Measurements from ENCODE around the gene NFE2L1. TPM values are rescaled to one million over a fixed set of nuclear protein-coding genes. Genes with fewer than 3 reads are reported as not detected.
"Not testable (repeated sequence)": the region's sequence is repeated elsewhere in the genome, so short reads cannot be mapped to it uniquely, and the experiment has no call there.

The NFE2L1 gene
- total RNA-seq, 2 experiments from 2014 or later: 69.4 to 70.2 TPM

DNA sequence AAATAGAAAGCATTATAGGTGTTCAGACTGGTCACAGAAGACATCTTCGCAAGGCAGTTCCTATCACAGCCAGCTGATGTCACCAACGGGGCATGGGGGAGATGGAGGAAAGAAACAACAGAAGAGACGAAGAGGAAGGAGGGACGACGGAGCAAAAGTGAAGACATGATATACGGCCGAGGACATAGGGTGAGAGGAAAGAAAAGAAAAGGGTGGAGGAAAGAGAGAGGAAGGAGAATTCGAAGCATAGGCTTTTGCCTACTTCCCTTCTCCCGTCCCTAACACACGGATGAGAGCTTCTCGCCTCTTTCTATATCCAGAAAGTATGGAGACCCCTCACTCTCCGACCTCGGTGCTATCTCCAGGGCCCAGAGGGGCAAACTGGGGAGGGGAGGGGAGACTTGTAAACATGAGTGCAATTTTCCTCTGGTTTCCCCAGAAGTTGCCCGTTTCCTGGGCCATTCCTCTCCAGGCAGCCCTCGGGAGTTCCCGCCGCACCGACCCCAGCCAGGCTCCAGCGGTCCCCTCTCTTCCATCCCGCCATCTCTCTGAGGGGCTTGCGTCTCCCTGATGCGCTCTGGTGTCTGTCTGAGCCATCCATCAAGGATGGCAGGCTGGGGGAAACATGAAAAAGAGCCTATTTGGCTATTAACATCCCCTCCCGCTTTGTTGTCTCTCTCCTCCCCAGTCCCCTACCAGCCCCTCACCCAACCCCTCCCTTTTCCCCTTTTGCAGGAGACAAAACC, 36.6 kb upstream of the NFE2L1 start:
- peak; percentile 68 for DNase-seq
- Mint-ChIP-seq H3K9me3 (no peaks in the 10 kb centered on the region), H3K27ac (no peak overlapping the region), H3K36me3 (ENCODE audit: low read depth) (no peaks in the 10 kb centered on the region), H3K4me1 (peaks cover 23% of the 10 kb centered on the region), H3K27me3 (peaks cover 49% of the 10 kb centered on the region), H3K4me3 (peak overlapping the region; percentile 73)
- ChIA-PET POLR2A (interaction anchor here (0.5 to 4.4 kb wide), 8 partner anchors 28 to 320 kb away, joined by 3 to 22 read pairs (median 4); partner anchors contain the start of genes CDK5RAP3, NFE2L1 and SNX11), CTCF (interaction anchor here (0.7 to 13.2 kb wide), 26 partner anchors 9 to 625 kb away, joined by 3 to 185 read pairs (median 5); partner anchors contain the start of genes CDK5RAP3 and SP6)

DNA sequence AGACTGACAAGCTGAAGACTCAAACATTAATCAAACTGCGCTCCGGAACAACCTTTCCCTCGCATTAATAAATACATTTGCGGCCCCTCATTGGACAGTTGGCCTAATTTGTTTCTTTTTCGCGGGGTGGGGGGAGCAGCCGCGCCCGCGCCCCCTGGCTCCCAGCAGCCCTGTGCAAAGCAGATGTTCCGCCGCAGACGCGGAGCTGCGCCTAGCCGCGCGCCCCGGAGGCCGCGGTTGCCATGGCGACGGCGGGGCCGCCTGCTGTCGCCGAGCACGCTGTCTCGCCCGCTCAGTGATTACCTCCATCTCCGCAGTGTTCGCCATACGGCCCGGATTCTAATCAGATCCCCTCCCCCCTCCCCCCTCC, 36.0 kb upstream of the NFE2L1 start:
- H3K9me3 Mint-ChIP-seq: no peaks in the 10 kb centered on the region

DNA sequence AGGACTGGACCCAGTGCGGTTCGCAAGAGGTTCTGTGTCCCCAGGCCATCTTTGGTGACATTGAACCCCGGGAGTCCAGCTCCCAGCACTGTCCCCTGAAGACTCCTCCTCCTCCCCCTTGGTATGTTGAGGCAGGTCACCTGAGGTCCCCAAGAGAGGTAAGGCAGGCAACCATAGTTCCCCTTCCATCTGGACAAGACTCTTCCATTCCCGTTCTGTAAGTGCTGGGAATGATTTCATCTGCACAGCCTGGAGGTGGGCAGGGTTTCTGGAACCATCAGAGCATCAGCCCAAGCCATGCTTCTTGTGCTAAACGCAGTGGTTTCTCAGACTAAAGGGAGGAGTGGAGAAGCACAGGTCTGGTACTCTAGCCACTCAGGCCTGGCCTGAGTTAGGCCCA, 35.5 kb upstream of the NFE2L1 start:
- POLR2A ChIA-PET: interaction anchor here (1.2 to 4.4 kb wide), 5 partner anchors 37 to 307 kb away, joined by 3 to 22 read pairs (median 5); partner anchors contain the start of genes CDK5RAP3 and SNX11
- peaks cover 42% of the 10 kb centered on the region for H3K27me3 Mint-ChIP-seq

More for the DNA sequence above, 36.0 kb upstream of the NFE2L1 start:
- H3K4me1 Mint-ChIP-seq: peaks cover 23% of the 10 kb centered on the region
- ChIA-PET CTCF (interaction anchor here (0.7 to 13.2 kb wide), 17 partner anchors 8 to 162 kb away, joined by 3 to 185 read pairs (median 6); partner anchors contain the start of genes CDK5RAP3 and SP6), POLR2A (interaction anchor here (0.5 to 4.4 kb wide), 7 partner anchors 29 to 320 kb away, joined by 3 to 22 read pairs (median 4); partner anchors contain the start of genes CDK5RAP3 and SNX11)
- peak; percentile 77 for DNase-seq
- no peak overlapping the region for H3K27ac Mint-ChIP-seq
- H3K4me3 Mint-ChIP-seq: peak overlapping the region; percentile 73
- no peaks in the 10 kb centered on the region for H3K36me3 Mint-ChIP-seq (ENCODE audit: low read depth)
- peaks cover 46% of the 10 kb centered on the region for H3K27me3 Mint-ChIP-seq

DNA sequence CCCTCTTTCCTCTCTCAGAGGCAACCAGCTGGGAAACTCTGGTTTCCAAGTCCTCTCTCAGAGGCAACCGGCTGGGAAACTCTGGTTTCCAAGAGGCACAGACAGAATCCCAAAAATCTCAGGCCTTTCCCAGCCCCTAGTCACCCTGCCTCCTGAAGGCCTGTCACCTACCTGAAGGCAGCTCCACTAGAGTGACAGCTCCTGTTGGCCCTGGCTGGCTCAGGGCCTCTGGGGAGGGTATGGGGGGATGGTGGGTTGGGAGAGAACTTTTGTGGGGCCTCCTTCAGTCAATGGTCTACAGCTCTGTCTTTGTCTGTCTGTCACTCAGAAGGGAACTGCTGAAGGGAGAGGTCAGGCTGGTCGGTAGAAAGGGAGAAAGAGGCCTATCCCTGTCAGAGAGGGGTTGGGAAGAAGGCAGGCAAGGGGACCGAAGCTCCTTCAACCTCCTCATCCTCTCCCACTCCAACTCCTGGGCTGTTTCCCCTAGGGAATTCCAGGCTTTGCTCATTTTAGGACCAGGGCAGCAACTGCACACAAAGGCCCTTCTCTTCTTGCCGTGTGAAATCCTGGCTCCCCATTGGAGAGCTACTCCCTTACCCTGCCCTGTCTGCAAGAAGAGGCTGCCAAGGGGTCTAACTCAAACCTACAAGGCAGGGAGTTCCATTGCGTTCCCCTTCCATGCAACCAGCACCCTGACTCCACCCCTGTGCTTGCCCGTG, 34.1 kb upstream of the NFE2L1 start:
- CTCF ChIA-PET: interaction anchor here (0.6 to 13.2 kb wide), 7 partner anchors 12 to 98 kb away, joined by 3 to 185 read pairs (median 3); partner anchors contain the start of gene CDK5RAP3
- Mint-ChIP-seq H3K27ac (no peak overlapping the region), H3K36me3 (ENCODE audit: low read depth) (no peaks in the 10 kb centered on the region), H3K4me3 (no peak overlapping the region), H3K27me3 (peaks cover 39% of the 10 kb centered on the region), H3K9me3 (no peaks in the 10 kb centered on the region), H3K4me1 (peaks cover 38% of the 10 kb centered on the region)
- no peak for DNase-seq
- POLR2A ChIA-PET: interaction anchor here (1.1 to 4.4 kb wide), 3 partner anchors 24 to 118 kb away, joined by 3 to 22 read pairs (median 6); partner anchors contain the start of genes CDK5RAP3 and SP2

More for the DNA sequence above, 35.5 kb upstream of the NFE2L1 start:
- H3K4me3 Mint-ChIP-seq: peak overlapping the region; percentile 42
- H3K36me3 Mint-ChIP-seq (ENCODE audit: low read depth): no peaks in the 10 kb centered on the region
- CTCF ChIA-PET: interaction anchor here (0.7 to 13.2 kb wide), 11 partner anchors 8 to 96 kb away, joined by 3 to 185 read pairs (median 8); partner anchors contain the start of gene CDK5RAP3
- H3K27ac Mint-ChIP-seq: no peak overlapping the region
- H3K4me1 Mint-ChIP-seq: peaks cover 28% of the 10 kb centered on the region
- H3K9me3 Mint-ChIP-seq: no peaks in the 10 kb centered on the region
- no peak for DNase-seq

DNA sequence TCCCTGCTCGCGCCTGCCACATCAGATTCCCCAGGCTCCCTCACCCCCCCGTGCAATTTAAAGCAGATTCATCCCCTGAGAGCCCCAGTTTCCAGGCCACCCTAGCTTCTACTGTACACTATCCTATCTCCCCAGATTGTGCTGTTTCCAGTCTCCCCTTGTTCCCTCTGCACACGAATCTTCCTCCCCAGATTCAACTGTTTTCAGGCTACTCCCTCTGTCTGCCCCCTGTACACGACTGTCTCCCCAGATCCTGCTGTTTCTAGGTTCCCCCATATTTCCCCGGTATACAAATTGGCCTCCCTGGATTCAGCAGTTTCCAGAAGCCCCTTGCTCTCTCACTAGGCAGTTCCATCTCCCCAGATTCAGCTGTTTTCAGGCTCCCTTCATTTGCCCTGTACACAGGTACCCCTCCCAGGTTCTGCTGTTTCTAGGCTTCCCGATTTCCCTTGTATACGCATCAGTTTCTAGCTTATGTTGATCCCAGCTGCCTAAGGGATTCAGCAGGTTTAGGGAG, 33.5 kb upstream of the NFE2L1 start:
- DNase-seq: no peak
- H3K4me3 Mint-ChIP-seq: no peak overlapping the region
- ChIA-PET CTCF (interaction anchor here (0.7 to 13.2 kb wide), 7 partner anchors 11 to 68 kb away, joined by 3 to 185 read pairs (median 7); partner anchors contain the start of gene CDK5RAP3), POLR2A (interaction anchor here (1.8 to 4.4 kb wide), 2 partner anchors 43 to 119 kb away, joined by 6 to 22 read pairs; partner anchors contain the start of genes CDK5RAP3 and SP2)
- no peaks in the 10 kb centered on the region for H3K9me3 Mint-ChIP-seq
- H3K27me3 Mint-ChIP-seq: peaks cover 36% of the 10 kb centered on the region
- H3K4me1 Mint-ChIP-seq: peaks cover 38% of the 10 kb centered on the region
- no peak overlapping the region for H3K27ac Mint-ChIP-seq
- no peaks in the 10 kb centered on the region for H3K36me3 Mint-ChIP-seq (ENCODE audit: low read depth)

DNA sequence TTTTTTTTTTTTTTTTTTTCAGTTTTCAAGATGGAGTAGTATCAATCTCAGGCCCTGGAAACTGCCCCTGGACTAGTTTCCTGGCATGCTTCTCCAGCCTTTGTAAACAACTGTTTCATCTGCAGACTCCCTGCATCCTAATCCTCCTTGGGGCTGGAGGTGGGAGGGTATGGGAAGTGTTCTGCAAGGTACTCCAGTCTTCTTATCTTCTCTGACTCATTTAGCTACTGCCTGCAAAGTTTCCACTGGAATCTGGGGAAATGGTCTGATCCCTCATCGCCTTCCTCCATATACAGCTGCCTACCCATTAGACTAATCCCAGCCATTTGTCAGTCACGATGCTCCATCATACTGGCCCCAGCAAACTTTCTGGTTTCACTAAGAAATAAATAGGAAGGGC, 32.0 kb upstream of the NFE2L1 start:
- Mint-ChIP-seq H3K4me3 (no peak overlapping the region), H3K27ac (no peak overlapping the region), H3K9me3 (no peaks in the 10 kb centered on the region), H3K27me3 (peaks cover 37% of the 10 kb centered on the region), H3K4me1 (peaks cover 38% of the 10 kb centered on the region), H3K36me3 (ENCODE audit: low read depth) (no peaks in the 10 kb centered on the region)
- no peak for DNase-seq
- ChIA-PET POLR2A (interaction anchor here (0.5 kb wide), 1 partner anchor 86 kb away, joined by 4 read pairs; no protein-coding TSS in a partner anchor), CTCF (interaction anchor here (0.6 to 13.2 kb wide), 5 partner anchors 10 to 67 kb away, joined by 3 to 185 read pairs (median 14); partner anchors contain the start of gene CDK5RAP3)

DNA sequence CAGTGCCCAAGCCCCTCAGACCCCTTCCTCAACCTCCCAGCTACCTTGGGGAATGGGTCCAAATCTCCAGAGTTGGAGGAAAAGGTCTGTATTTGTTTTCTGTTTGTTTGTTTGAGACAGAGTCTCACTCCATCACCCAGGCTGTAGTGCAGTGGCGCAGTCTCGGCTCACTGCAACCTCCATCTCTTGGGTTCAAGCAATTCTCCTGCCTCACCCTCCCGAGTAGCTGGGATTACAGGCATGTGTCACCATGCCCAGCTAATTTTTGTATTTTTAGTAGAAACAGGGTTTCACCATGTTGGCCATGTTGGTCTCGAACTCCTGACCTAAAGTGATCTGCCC, 30.4 kb upstream of the NFE2L1 start:
- CTCF ChIA-PET: interaction anchor here (0.8 to 13.2 kb wide), 25 partner anchors 9 to 422 kb away, joined by 3 to 185 read pairs (median 5); partner anchors contain the start of genes CDK5RAP3, NFE2L1, PNPO and SCRN2

DNA sequence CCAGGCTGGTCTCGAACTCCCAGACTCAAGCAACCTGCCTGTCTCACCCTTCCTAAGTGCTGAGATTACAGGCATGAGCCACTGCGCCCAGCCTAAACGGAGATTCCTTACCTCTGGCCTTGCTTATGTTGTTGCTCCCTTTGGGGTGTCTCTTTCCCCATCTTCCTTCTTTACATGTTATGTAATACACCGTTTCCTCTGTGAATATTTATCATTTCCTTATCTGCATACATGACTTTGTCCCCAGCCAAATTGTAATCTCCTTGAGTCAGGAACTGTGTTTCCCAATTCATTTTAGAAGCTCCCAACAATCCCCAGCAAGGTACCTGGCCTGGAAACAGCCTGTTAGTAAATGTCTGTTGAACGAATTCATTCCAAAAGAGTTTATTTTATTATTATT, 26.2 kb upstream of the NFE2L1 start:
- H3K4me1 Mint-ChIP-seq: peaks cover 54% of the 10 kb centered on the region
- POLR2A ChIA-PET: no interaction called here
- H3K9me3 Mint-ChIP-seq: no peaks in the 10 kb centered on the region
- H3K36me3 Mint-ChIP-seq (ENCODE audit: low read depth): peaks cover 2% of the 10 kb centered on the region
- no peak for DNase-seq
- peaks cover 18% of the 10 kb centered on the region for H3K27me3 Mint-ChIP-seq
- CTCF ChIA-PET: interaction anchor here (1.6 to 13.2 kb wide), 6 partner anchors 11 to 73 kb away, joined by 3 to 185 read pairs (median 18); partner anchors contain the start of gene CDK5RAP3
- H3K4me3 Mint-ChIP-seq: no peak overlapping the region
- H3K27ac Mint-ChIP-seq: no peak overlapping the region

More for the DNA sequence above, 30.4 kb upstream of the NFE2L1 start:
- not testable (repeated sequence) for DNase-seq; H3K9me3 Mint-ChIP-seq; H3K36me3 Mint-ChIP-seq (ENCODE audit: low read depth)
- POLR2A ChIA-PET: interaction anchor here (0.6 to 2.4 kb wide), 7 partner anchors 31 to 854 kb away, joined by 3 to 6 read pairs (median 4); partner anchors contain the start of gene NFE2L1
- peaks cover 28% of the 10 kb centered on the region for H3K4me1 Mint-ChIP-seq
- H3K27ac Mint-ChIP-seq: peak overlapping the region; percentile 90
- H3K4me3 Mint-ChIP-seq: peak overlapping the region; percentile 52
- H3K27me3 Mint-ChIP-seq: peaks cover 38% of the 10 kb centered on the region

DNA sequence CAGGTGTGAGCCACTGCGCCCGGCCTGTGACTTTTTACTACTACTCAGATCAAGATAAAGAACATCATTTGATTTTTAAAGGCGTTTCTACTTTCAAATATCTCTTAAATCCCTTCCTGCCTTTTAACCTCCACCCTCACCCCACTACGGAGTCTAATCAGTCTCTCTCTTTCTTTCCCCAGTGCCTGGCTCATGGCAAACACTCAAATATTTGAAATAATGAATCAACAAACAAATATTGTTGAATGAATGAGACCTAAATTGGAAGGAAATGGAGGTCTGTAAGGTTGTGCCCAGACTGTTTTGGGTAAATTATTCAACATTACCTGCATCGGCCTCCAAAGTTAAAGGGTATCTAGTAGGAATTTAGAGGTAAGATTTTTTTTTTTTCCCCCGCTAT, 25.3 kb upstream of the NFE2L1 start:
- ChIA-PET CTCF (no interaction called here), POLR2A (no interaction called here)
- DNase-seq: no peak
- peaks cover 46% of the 10 kb centered on the region for H3K4me1 Mint-ChIP-seq
- peak overlapping the region; percentile 28 for H3K27ac Mint-ChIP-seq
- H3K9me3 Mint-ChIP-seq: no peaks in the 10 kb centered on the region
- H3K36me3 Mint-ChIP-seq (ENCODE audit: low read depth): peaks cover 2% of the 10 kb centered on the region
- H3K4me3 Mint-ChIP-seq: peak overlapping the region; percentile 69
- peaks cover 20% of the 10 kb centered on the region for H3K27me3 Mint-ChIP-seq

DNA sequence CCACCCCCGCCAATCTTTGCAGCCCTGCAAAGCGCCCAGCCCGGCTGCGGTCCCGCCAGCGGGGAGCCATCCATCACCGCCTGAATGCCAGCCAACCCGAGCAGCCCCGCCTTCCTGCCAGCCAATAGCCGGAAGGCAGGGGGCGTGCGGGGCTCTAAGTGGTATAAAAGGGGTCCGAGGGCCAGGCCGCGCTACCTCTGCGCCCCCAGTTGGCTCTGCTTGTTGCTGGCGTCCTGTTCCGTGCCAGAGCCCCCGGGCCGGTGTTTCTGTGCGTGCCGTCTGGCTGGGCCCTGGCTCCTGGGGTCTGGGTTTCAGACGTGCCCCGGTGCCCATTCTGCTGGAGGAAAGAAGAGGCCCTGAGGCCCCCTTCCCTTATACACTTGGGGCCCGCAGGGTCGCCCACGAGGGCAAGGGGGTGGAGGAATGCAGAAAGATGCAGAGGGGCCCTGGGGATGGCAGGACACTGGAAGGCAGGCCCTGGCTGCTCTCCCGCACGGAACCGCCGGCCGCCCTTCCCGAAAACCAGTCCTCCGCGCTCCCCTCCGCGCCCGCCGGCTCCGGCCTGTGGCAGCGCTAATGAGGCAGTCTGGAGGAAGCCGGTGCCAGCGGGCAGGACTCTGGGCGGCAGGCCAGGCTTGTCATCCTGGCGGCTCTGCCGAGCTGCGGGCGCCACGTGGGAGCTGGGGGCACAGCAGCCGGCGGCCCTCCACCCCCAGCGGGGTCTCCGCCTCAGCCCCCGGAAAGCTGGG, 24.6 kb upstream of the NFE2L1 start:
- H3K4me1 Mint-ChIP-seq: peaks cover 40% of the 10 kb centered on the region
- no peaks in the 10 kb centered on the region for H3K9me3 Mint-ChIP-seq
- peaks cover 20% of the 10 kb centered on the region for H3K27me3 Mint-ChIP-seq
- peak overlapping the region; percentile 69 for H3K4me3 Mint-ChIP-seq
- CTCF ChIA-PET: interaction anchor here (1.1 kb wide), 1 partner anchor 12 kb away, joined by 3 read pairs; no protein-coding TSS in a partner anchor
- H3K27ac Mint-ChIP-seq: peak overlapping the region; percentile 65
- H3K36me3 Mint-ChIP-seq (ENCODE audit: low read depth): peaks cover 2% of the 10 kb centered on the region
- DNase-seq: peak; percentile 60
- POLR2A ChIA-PET: interaction anchor here (1.0 kb wide), 1 partner anchor 25 kb away, joined by 4 read pairs; the partner anchor contains the start of gene NFE2L1

DNA sequence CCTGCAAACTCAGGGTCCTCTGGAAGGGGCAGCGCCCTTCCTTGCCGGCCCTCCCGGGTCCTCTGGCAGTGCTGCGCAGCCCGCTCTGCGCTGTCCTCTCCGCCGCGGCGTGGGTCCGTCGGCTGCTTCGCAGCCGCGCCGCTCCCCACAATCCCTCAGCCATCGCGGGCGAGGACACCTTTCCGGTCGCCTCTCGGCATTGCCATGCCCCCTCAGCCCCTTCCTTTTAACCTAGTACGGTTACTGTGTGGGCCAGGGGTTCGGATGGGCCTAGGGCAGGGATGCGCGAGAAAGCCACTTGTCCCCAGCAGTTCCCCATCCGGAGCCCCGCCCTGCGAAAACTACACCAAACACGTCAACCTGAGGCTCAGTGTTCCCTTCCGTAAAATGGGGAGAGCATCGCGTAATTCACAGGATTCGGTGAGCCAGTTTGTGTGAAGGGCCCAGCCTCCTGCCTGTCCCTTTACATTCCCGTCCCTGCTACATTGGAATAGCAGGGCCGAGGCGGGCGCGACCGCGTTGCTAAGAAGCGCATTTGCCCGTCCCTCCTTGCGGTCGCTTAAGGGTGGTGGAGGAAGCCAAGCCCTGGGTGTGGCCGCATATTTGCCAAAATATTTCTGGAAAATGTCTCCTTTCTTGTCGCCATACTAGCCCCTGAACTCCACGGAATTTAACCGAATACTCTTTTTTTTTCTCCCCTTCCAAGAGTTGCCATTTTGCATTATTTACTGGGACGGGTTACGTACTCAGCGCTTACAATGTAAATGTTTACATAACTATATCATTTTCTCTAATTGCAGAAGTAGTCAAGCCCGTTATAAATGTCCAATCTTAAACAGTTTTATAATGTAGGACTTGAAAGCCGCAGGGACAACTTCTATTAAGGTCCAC, 23.8 kb upstream of the NFE2L1 start:
- DNase-seq: peak; percentile 71
- ChIA-PET POLR2A (interaction anchor here (1.0 to 2.9 kb wide), 3 partner anchors 23 to 54 kb away, joined by 3 to 45 read pairs (median 4); partner anchors contain the start of gene NFE2L1), CTCF (interaction anchor here (0.9 to 4.2 kb wide), 24 partner anchors 13 to 694 kb away, joined by 3 to 94 read pairs (median 5); partner anchors contain the start of genes CDK5RAP3, COPZ2 and NFE2L1)
- peaks cover 2% of the 10 kb centered on the region for H3K36me3 Mint-ChIP-seq (ENCODE audit: low read depth)
- no peaks in the 10 kb centered on the region for H3K9me3 Mint-ChIP-seq
- peak overlapping the region; percentile 91 for H3K27ac Mint-ChIP-seq
- H3K27me3 Mint-ChIP-seq: peaks cover 20% of the 10 kb centered on the region
- H3K4me1 Mint-ChIP-seq: peaks cover 38% of the 10 kb centered on the region
- peak overlapping the region; percentile 86 for H3K4me3 Mint-ChIP-seq
